WTC11 (cell line): ENCODE measurements around the gene GCSH. TPM values are rescaled to one million over a fixed set of nuclear protein-coding genes. Genes with fewer than 3 reads are reported as not detected.

Experiments
- ATAC-seq: fragments of 200-7000 bp; cut with Tn5 transposase; 2 replicates; pipeline ENCODE4 v1.10.0; 2021; ENCODE audit warnings: mild to moderate bottlenecking, moderate library complexity
- CTCF ChIA-PET: fragments of 300-600 bp; sonication (Branson Sonifier 250); formaldehyde crosslinking; loops from one replicate; lab custom pipeline; 2021; ENCODE audit warnings: antibody characterized with exemption; lab: Charles Lee
- POLR2A ChIA-PET: fragments of 350-600 bp; sonication (Branson Sonifier 250); formaldehyde crosslinking; loops from one replicate; lab custom pipeline; 2021; ENCODE audit warnings: antibody characterized with exemption; lab: Charles Lee
- DNase-seq: peaks from one replicate; pipeline ENCODE4 v3.0.0; 2021; ENCODE audit warnings: low spot score
- H3K27ac Mint-ChIP-seq: 2 replicates; pipeline ENCODE4 v1.8.0; 2021; ENCODE audit warnings: mixed read lengths
- H3K27me3 Mint-ChIP-seq: 2 replicates; pipeline ENCODE4 v1.8.0; 2021; ENCODE audit warnings: low read depth, mild to moderate bottlenecking, moderate library complexity, mixed read lengths
- H3K36me3 Mint-ChIP-seq: 2 replicates; pipeline ENCODE4 v1.8.0; 2021; ENCODE audit warnings: mixed read lengths
- H3K4me1 Mint-ChIP-seq: 2 replicates; pipeline ENCODE4 v1.8.0; 2022; ENCODE audit warnings: mixed read lengths
- H3K4me3 Mint-ChIP-seq: 2 replicates; pipeline ENCODE4 v1.8.0; 2021; ENCODE audit warnings: mild to moderate bottlenecking, moderate library complexity, mixed read lengths
- H3K9me3 Mint-ChIP-seq: 2 replicates; pipeline ENCODE4 v1.8.0; 2021; ENCODE audit warnings: mixed read lengths
- ELF4 ChIP-seq: sonication (generic); formaldehyde crosslinking; IDR thresholded peaks from 2 replicates; pipeline ENCODE4 v1.8.1; 2022; ENCODE audit warnings: low read depth, mild to moderate bottlenecking, moderate library complexity, missing genetic modification reagents
- GABPB1 ChIP-seq: sonication (generic); formaldehyde crosslinking; IDR thresholded peaks from 2 replicates; pipeline ENCODE4 v1.8.1; 2023; ENCODE audit warnings: mild to moderate bottlenecking, missing genetic modification reagents
- GRHL2 ChIP-seq: fragments of 250-450 bp; sonication (Bioruptor Pico); IDR thresholded peaks from 2 replicates; pipeline ENCODE4 v1.8.0; 2022; ENCODE audit warnings: mild to moderate bottlenecking, moderate library complexity; ENCODE audit not compliant: insufficient replicate concordance, severe bottlenecking
- JUN ChIP-seq: sonication (generic); formaldehyde crosslinking; IDR thresholded peaks from 2 replicates; pipeline ENCODE4 v1.8.0; 2023; ENCODE audit warnings: mild to moderate bottlenecking, missing genetic modification reagents
- MXD4 ChIP-seq: fragments of 250-450 bp; sonication (Bioruptor Pico); IDR thresholded peaks from 2 replicates; pipeline ENCODE4 v1.8.0; 2021; ENCODE audit warnings: mild to moderate bottlenecking, moderate library complexity, borderline replicate concordance
- NFATC4 ChIP-seq: fragments of 250-450 bp; sonication (Bioruptor Pico); IDR thresholded peaks from 2 replicates; pipeline ENCODE4 v1.9.0; 2021; ENCODE audit warnings: mild to moderate bottlenecking
- NFYB ChIP-seq: sonication (generic); formaldehyde crosslinking; conservative IDR thresholded peaks from 2 replicates; pipeline ENCODE4 v1.8.0; 2022; ENCODE audit warnings: low read depth, missing genetic modification reagents
- RELA ChIP-seq: sonication (generic); formaldehyde crosslinking; IDR thresholded peaks from 2 replicates; pipeline ENCODE4 v1.8.1; 2022; ENCODE audit warnings: missing genetic modification reagents, mild to moderate bottlenecking, borderline replicate concordance
- TEAD4 ChIP-seq: sonication (generic); formaldehyde crosslinking; IDR thresholded peaks from 2 replicates; pipeline ENCODE4 v1.8.0; 2022; ENCODE audit warnings: mild to moderate bottlenecking, missing genetic modification reagents
- ZNF219 ChIP-seq: sonication (generic); formaldehyde crosslinking; IDR thresholded peaks from 2 replicates; pipeline ENCODE4 v1.8.0; 2023; ENCODE audit warnings: missing genetic modification reagents, mild to moderate bottlenecking, borderline replicate concordance
- ZNF317 ChIP-seq: sonication (generic); formaldehyde crosslinking; IDR thresholded peaks from 2 replicates; pipeline ENCODE4 v1.8.1; 2023; ENCODE audit warnings: low read depth, mild to moderate bottlenecking, moderate library complexity, missing genetic modification reagents, borderline replicate concordance
- ZNF423 ChIP-seq: fragments of 250-450 bp; sonication (Bioruptor Pico); IDR thresholded peaks from 2 replicates; pipeline ENCODE4 v2.1.2; 2022; ENCODE audit warnings: mild to moderate bottlenecking, moderate library complexity
- total RNA-seq: library from RNA; stranded (reverse); gene quantifications from 3 replicates; pipeline ENCODE4 v1.2.3, GENCODE V29; 2021
- TF ChIP-seq, protein P1 (sequence below): sonication (generic); formaldehyde crosslinking; IDR thresholded peaks from 2 replicates; pipeline ENCODE4 v1.8.1; 2023; ENCODE audit warnings: mild to moderate bottlenecking, missing genetic modification reagents, moderate library complexity
- TF ChIP-seq, protein P2 (sequence below): fragments of 200-600 bp; IDR thresholded peaks from 2 replicates; pipeline ENCODE4 v1.8.0; 2022; ENCODE audit warnings: antibody characterized with exemption
- TF ChIP-seq, protein P3 (sequence below): sonication (generic); formaldehyde crosslinking; IDR thresholded peaks from 2 replicates; pipeline ENCODE4 v1.8.1; 2023; ENCODE audit warnings: mild to moderate bottlenecking, missing genetic modification reagents, borderline replicate concordance
- TF ChIP-seq, protein P4 (sequence below): sonication (generic); formaldehyde crosslinking; IDR thresholded peaks from 2 replicates; pipeline ENCODE4 v1.8.0; 2022; ENCODE audit warnings: missing genetic modification reagents
- TF ChIP-seq, protein P5 (sequence below): sonication (generic); formaldehyde crosslinking; IDR thresholded peaks from 2 replicates; pipeline ENCODE4 v1.8.0; 2023; ENCODE audit warnings: missing genetic modification reagents

The GCSH gene
- total RNA-seq, 1 experiment from 2014 or later = 95.9 TPM

DNA sequence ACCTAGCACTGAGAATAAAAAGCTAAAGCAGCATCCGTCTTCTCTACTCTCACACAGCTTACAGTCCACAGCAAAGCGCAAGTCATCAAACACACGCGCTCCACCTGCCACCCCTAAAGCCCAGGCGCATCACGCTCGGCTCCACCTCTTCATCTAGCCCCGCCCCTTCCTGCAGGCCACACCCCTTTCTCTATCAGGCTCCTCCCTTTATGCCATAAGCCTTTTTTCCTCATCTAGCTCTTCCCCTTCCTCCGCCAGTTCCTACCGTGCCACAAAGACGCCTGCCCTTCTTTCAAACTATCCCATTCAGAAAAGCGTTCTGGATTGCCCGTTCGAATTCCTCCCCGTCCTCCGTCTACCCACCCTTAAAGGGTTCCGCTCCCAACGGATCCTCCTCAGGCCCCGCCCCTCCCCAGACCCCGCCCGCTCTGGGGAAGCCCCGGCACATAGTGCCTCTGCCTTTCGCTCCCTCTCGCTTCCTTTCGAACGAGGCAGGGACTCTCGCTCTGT, 19.6 kb downstream of the GCSH start:
- Mint-ChIP-seq H3K36me3 (no peaks in the 10 kb centered on the region; the same call in 1 of the 2 replicates), H3K9me3 (no peaks in the 10 kb centered on the region), H3K27me3 (no peaks in the 10 kb centered on the region; the same call in 1 of the 2 replicates), H3K27ac (no peak overlapping the region), H3K4me1 (peaks cover 20% of the 10 kb centered on the region), H3K4me3 (no peak overlapping the region)
- ATAC-seq = peak; percentile 87
- TF ChIP-seq, protein P1, sequence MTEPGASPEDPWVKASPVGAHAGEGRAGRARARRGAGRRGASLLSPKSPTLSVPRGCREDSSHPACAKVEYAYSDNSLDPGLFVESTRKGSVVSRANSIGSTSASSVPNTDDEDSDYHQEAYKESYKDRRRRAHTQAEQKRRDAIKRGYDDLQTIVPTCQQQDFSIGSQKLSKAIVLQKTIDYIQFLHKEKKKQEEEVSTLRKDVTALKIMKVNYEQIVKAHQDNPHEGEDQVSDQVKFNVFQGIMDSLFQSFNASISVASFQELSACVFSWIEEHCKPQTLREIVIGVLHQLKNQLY = no peak
- TF ChIP-seq ELF4 (CRISPR knock-in tag) = no peak
- no peak for TF ChIP-seq GRHL2
- TF ChIP-seq, protein P2, sequence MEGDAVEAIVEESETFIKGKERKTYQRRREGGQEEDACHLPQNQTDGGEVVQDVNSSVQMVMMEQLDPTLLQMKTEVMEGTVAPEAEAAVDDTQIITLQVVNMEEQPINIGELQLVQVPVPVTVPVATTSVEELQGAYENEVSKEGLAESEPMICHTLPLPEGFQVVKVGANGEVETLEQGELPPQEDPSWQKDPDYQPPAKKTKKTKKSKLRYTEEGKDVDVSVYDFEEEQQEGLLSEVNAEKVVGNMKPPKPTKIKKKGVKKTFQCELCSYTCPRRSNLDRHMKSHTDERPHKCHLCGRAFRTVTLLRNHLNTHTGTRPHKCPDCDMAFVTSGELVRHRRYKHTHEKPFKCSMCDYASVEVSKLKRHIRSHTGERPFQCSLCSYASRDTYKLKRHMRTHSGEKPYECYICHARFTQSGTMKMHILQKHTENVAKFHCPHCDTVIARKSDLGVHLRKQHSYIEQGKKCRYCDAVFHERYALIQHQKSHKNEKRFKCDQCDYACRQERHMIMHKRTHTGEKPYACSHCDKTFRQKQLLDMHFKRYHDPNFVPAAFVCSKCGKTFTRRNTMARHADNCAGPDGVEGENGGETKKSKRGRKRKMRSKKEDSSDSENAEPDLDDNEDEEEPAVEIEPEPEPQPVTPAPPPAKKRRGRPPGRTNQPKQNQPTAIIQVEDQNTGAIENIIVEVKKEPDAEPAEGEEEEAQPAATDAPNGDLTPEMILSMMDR = no peak
- TF ChIP-seq TEAD4 (CRISPR knock-in tag) = no peak
- TF ChIP-seq, protein P3, sequence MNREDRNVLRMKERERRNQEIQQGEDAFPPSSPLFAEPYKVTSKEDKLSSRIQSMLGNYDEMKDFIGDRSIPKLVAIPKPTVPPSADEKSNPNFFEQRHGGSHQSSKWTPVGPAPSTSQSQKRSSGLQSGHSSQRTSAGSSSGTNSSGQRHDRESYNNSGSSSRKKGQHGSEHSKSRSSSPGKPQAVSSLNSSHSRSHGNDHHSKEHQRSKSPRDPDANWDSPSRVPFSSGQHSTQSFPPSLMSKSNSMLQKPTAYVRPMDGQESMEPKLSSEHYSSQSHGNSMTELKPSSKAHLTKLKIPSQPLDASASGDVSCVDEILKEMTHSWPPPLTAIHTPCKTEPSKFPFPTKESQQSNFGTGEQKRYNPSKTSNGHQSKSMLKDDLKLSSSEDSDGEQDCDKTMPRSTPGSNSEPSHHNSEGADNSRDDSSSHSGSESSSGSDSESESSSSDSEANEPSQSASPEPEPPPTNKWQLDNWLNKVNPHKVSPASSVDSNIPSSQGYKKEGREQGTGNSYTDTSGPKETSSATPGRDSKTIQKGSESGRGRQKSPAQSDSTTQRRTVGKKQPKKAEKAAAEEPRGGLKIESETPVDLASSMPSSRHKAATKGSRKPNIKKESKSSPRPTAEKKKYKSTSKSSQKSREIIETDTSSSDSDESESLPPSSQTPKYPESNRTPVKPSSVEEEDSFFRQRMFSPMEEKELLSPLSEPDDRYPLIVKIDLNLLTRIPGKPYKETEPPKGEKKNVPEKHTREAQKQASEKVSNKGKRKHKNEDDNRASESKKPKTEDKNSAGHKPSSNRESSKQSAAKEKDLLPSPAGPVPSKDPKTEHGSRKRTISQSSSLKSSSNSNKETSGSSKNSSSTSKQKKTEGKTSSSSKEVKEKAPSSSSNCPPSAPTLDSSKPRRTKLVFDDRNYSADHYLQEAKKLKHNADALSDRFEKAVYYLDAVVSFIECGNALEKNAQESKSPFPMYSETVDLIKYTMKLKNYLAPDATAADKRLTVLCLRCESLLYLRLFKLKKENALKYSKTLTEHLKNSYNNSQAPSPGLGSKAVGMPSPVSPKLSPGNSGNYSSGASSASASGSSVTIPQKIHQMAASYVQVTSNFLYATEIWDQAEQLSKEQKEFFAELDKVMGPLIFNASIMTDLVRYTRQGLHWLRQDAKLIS (CRISPR knock-in tag) = no peak
- TF ChIP-seq ZNF219 (CRISPR knock-in tag) = no peak
- TF ChIP-seq JUN (CRISPR knock-in tag) = no peak
- TF ChIP-seq, protein P4, sequence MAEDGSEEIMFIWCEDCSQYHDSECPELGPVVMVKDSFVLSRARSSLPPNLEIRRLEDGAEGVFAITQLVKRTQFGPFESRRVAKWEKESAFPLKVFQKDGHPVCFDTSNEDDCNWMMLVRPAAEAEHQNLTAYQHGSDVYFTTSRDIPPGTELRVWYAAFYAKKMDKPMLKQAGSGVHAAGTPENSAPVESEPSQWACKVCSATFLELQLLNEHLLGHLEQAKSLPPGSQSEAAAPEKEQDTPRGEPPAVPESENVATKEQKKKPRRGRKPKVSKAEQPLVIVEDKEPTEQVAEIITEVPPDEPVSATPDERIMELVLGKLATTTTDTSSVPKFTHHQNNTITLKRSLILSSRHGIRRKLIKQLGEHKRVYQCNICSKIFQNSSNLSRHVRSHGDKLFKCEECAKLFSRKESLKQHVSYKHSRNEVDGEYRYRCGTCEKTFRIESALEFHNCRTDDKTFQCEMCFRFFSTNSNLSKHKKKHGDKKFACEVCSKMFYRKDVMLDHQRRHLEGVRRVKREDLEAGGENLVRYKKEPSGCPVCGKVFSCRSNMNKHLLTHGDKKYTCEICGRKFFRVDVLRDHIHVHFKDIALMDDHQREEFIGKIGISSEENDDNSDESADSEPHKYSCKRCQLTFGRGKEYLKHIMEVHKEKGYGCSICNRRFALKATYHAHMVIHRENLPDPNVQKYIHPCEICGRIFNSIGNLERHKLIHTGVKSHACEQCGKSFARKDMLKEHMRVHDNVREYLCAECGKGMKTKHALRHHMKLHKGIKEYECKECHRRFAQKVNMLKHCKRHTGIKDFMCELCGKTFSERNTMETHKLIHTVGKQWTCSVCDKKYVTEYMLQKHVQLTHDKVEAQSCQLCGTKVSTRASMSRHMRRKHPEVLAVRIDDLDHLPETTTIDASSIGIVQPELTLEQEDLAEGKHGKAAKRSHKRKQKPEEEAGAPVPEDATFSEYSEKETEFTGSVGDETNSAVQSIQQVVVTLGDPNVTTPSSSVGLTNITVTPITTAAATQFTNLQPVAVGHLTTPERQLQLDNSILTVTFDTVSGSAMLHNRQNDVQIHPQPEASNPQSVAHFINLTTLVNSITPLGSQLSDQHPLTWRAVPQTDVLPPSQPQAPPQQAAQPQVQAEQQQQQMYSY (CRISPR knock-in tag) = no peak
- TF ChIP-seq NFATC4 (CRISPR knock-in tag) = no peak
- TF ChIP-seq NFYB (CRISPR knock-in tag) = no peak
- TF ChIP-seq, protein P5, sequence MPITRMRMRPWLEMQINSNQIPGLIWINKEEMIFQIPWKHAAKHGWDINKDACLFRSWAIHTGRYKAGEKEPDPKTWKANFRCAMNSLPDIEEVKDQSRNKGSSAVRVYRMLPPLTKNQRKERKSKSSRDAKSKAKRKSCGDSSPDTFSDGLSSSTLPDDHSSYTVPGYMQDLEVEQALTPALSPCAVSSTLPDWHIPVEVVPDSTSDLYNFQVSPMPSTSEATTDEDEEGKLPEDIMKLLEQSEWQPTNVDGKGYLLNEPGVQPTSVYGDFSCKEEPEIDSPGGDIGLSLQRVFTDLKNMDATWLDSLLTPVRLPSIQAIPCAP (CRISPR knock-in tag) = no peak
- no peak for TF ChIP-seq ZNF423 (CRISPR knock-in tag)
- TF ChIP-seq RELA (CRISPR knock-in tag) = no peak
- TF ChIP-seq GABPB1 = no peak
- no peak for TF ChIP-seq MXD4 (CRISPR knock-in tag)
- TF ChIP-seq ZNF317 (CRISPR knock-in tag) = no peak
- CTCF ChIA-PET = interaction anchor here (0.7 to 7.9 kb wide), 5 partner anchors 13 to 129 kb away, joined by 3 to 68 read pairs (median 6); partner anchors contain the start of gene ATMIN
- POLR2A ChIA-PET = interaction anchor here (0.6 to 1.6 kb wide), 4 partner anchors 16 to 105 kb away, joined by 3 to 7 read pairs (median 4); partner anchors contain the start of gene ATMIN
- DNase-seq = peak; percentile 88
